ENCODE results near the gene BCL11B. TPM values are rescaled to one million over a fixed set of nuclear protein-coding genes. Genes with fewer than 3 reads are reported as not detected.

BCL11B gene
- total and polyA plus RNA-seq, 2 of the 8 experiments (the other 6 are each of a cell fraction or from before 2014, with no cell fraction given) = 0.63 to 5.9 TPM

DNA sequence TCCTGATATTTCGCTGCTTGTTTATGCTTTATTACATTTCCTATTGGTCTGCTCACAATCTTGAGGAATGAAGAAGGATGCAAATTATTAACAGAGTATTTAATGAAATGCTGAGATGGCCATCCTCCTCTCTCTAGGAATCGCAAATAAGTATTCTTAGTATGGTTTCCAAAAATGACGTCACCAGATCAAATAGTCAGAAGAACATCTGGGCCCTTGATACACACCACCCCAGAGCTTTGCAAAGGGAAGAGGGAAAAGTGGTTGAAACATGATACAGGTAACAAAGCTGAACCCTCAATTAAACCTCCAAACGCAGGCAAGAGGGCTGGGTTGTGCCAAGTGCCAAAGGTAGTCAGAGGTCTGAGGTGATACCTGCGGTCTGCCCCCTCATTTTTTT is 107.3 kb downstream of the BCL11B start:
- Histone ChIP-seq H4K5ac (ENCODE audit: insufficient read length, low read depth, low read length) (no peak overlapping the region), H3K14ac (ENCODE audit: insufficient read length) (no peak overlapping the region), H2BK12ac (ENCODE audit: low read depth, low read length) (no peak overlapping the region), H4K20me1 (replicated peaks in 1 of 2; ENCODE audit: control insufficient read depth in 1 of 2, insufficient read depth in 2 of 2, low read length in 2 of 2) (no peaks in the 10 kb centered on the region), H3K56ac (replicated peaks; ENCODE audit: insufficient read length, low read depth, low read length) (no peak overlapping the region), H2AFZ (ENCODE audit: low read length) (no peak overlapping the region), H3K36me3 (ENCODE audit: control insufficient read depth in 2 of 4, insufficient read depth in 4 of 4, low read length in 3 of 4) (no peaks in the 10 kb centered on the region), H2BK5ac (ENCODE audit: low read depth, low read length) (no peak overlapping the region), H4K91ac (replicated peaks; ENCODE audit: insufficient read length, low read length) (no peak overlapping the region), H3K79me2 (ENCODE audit: control insufficient read depth in 1 of 2, insufficient read depth in 2 of 2, low read length in 2 of 2) (no peaks in the 10 kb centered on the region), H2BK15ac (ENCODE audit: low read length) (no peak overlapping the region), H2BK120ac (replicated peaks; ENCODE audit: low read depth, low read length) (no peak overlapping the region), H3K18ac (ENCODE audit: extremely low read depth, low read length) (no peak overlapping the region), H3K4ac (replicated peaks; ENCODE audit: insufficient read length, low read depth, low read length) (no peak overlapping the region), H4K8ac (ENCODE audit: extremely low read depth, insufficient read depth, low read length) (no peak overlapping the region), H3K27ac (ENCODE audit: low read depth, low read length) (no peak overlapping the region), H2AK5ac (ENCODE audit: low read depth, low read length) (no peak overlapping the region), H3K23ac (ENCODE audit: insufficient read length) (no peak overlapping the region), H3K4me2 (ENCODE audit: insufficient read depth in 1 of 2, low read depth in 2 of 2, low read length in 2 of 2) (no peak overlapping the region), H3K79me1 (ENCODE audit: low read depth, low read length) (no peaks in the 10 kb centered on the region; the same call in 1 of the 2 replicates), H3K4me3 (ENCODE audit: extremely low read depth in 1 of 4, insufficient read depth in 2 of 4, low read depth in 3 of 4, low read length in 4 of 4) (no peak overlapping the region), H3K27me3 (replicated peaks in 1 of 4; ENCODE audit: control insufficient read depth in 3 of 4, extremely low read depth in 1 of 4, insufficient read depth in 3 of 4, low read length in 3 of 4) (no peaks in the 10 kb centered on the region), H3K4me1 (replicated peaks in 1 of 4; ENCODE audit: control insufficient read depth in 3 of 4, insufficient read depth in 4 of 4, low read length in 3 of 4) (peaks cover 0 to 3% (median under 1%) of the 10 kb centered on the region in 4 experiments; a peak in 2 of 7 replicates), H3K23me2 (ENCODE audit: low read depth, low read length) (no peaks in the 10 kb centered on the region), H3K9ac (replicated peaks in 1 of 4; ENCODE audit: extremely low read depth in 1 of 4, low read depth in 3 of 4, low read length in 3 of 4) (no peak overlapping the region), H3K9me3 (ENCODE audit: insufficient read depth in 2 of 2, low read depth in 1 of 2, low read length in 1 of 2) (no peaks in the 10 kb centered on the region), H2BK20ac (ENCODE audit: low read length) (no peak overlapping the region)
- CTCF ChIA-PET (ENCODE audit: partially characterized antibody) = interaction anchor here (0.6 to 2.4 kb wide), 3 partner anchors 9 to 32 kb away, joined by 3 to 13 read pairs (median 3); no protein-coding TSS in a partner anchor
- POLR2A ChIA-PET (ENCODE audit: partially characterized antibody) = interaction anchor here (0.6 to 1.1 kb wide), 2 partner anchors 10 to 49 kb away, joined by 3 read pairs; no protein-coding TSS in a partner anchor
- FAIRE-seq (no peak), DNase-seq (ENCODE audit: low read depth in 1 of 2, low spot score in 2 of 2) (no peak)
- 89% methylated on average over 5 of the region's 5 CpGs; no CpG with 5 or more reads in 1 of the 2 experiments for WGBS, 2 experiments (ENCODE audit: extremely low coverage in 1 of 2, insufficient coverage in 1 of 2, insufficient read length in 1 of 2, insufficient replicate concordance in 2 of 2, low coverage in 1 of 2, low lambda C conversion rate in 2 of 2, missing lambda C conversion rate in 1 of 2)
- no peak for TF ChIP-seq HDAC2 (IDR thresholded peaks at IDR 0.05; ENCODE audit: borderline replicate concordance in 1 of 2, low read depth in 2 of 2, low read length in 2 of 2)
- no peak for TF ChIP-seq ZNF274 (IDR thresholded peaks at IDR 0.05; ENCODE audit: borderline replicate concordance, extremely low read depth, low read length)
- TF ChIP-seq SIX5 (IDR thresholded peaks at IDR 0.05; ENCODE audit: low read depth, low read length) = no peak
- TF ChIP-seq, protein P1, sequence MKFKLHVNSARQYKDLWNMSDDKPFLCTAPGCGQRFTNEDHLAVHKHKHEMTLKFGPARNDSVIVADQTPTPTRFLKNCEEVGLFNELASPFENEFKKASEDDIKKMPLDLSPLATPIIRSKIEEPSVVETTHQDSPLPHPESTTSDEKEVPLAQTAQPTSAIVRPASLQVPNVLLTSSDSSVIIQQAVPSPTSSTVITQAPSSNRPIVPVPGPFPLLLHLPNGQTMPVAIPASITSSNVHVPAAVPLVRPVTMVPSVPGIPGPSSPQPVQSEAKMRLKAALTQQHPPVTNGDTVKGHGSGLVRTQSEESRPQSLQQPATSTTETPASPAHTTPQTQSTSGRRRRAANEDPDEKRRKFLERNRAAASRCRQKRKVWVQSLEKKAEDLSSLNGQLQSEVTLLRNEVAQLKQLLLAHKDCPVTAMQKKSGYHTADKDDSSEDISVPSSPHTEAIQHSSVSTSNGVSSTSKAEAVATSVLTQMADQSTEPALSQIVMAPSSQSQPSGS (IDR thresholded peaks at IDR 0.05; ENCODE audit: low read length) = no peak
- TF ChIP-seq EGR1 (IDR thresholded peaks at IDR 0.05; ENCODE audit: borderline replicate concordance, low read depth, low read length) = no peak
- TF ChIP-seq POLR2A (IDR thresholded peaks at IDR 0.05; ENCODE audit: control extremely low read depth in 1 of 2, low read depth in 2 of 2, low read length in 2 of 2) = no peak
- TF ChIP-seq BACH1 (IDR thresholded peaks at IDR 0.05; ENCODE audit: low read length) = no peak
- no peak for TF ChIP-seq PHF8 (conservative IDR thresholded peaks at IDR 0.05; ENCODE audit: low read depth, low read length)
- TF ChIP-seq GTF2F1 (IDR thresholded peaks at IDR 0.05; ENCODE audit: borderline replicate concordance, low read depth, low read length) = no peak
- TF ChIP-seq CTBP2 (IDR thresholded peaks at IDR 0.05; ENCODE audit: borderline replicate concordance, insufficient read depth, insufficient read length, low read length) = no peak
- TF ChIP-seq RBBP5 (IDR thresholded peaks at IDR 0.05; ENCODE audit: borderline replicate concordance, low read depth, low read length) = no peak
- TF ChIP-seq GABPA (IDR thresholded peaks at IDR 0.05; ENCODE audit: borderline replicate concordance, insufficient read depth, low read length) = no peak

Measured in H1 (cell line).